ENCODE data around the gene MICA. TPM values are rescaled to one million over a fixed set of nuclear protein-coding genes. Genes with fewer than 3 reads are reported as not detected.
"Not testable (repeated sequence)": the region's sequence is repeated elsewhere in the genome, so short reads cannot be mapped to it uniquely, and the experiment has no call there.

Gene MICA
- total and polyA plus RNA-seq, 4 donors, result 3.2 to 9.1 (median 4.2) TPM

- H3K27ac ChIP-seq (ENCODE audit: low read depth in 1 of 2, low read length in 2 of 2), result peak overlapping the region; percentile 78 to 79
- DNase-seq (ENCODE audit: low spot score), result peak; percentile 32
- H3K4me1 ChIP-seq (ENCODE audit: control insufficient read depth in 4 of 4, insufficient read depth in 4 of 4, low read length in 3 of 4), result peaks cover 8 to 43% (median 31%) of the 10 kb centered on the region in 4 donors
- no peaks in the 10 kb centered on the region for H3K9me3 ChIP-seq (ENCODE audit: control insufficient read depth in 4 of 4, low read length in 3 of 4)
- no peaks in the 10 kb centered on the region for H3K27me3 ChIP-seq (ENCODE audit: control insufficient read depth in 4 of 4, insufficient read depth in 4 of 4, low read length in 3 of 4)
- TF ChIP-seq TAF1 (conservative IDR thresholded peaks at IDR 0.05) (no peak), HNF4G (IDR thresholded peaks at IDR 0.05) (no peak), RXRA (IDR thresholded peaks at IDR 0.05) (no peak)
- no peaks in the 10 kb centered on the region for H3K36me3 ChIP-seq (ENCODE audit: control insufficient read depth in 4 of 4, insufficient read depth in 3 of 4, low read depth in 1 of 4, low read length in 3 of 4)
- 11% methylated on average over 27 of the region's 27 CpGs for WGBS
- H3K9ac ChIP-seq (ENCODE audit: low read depth in 1 of 2, low read length in 2 of 2), result peak overlapping the region; percentile 28 to 70
- peak overlapping the region; percentile 57 to 84 (median 61) for H3K4me3 ChIP-seq (ENCODE audit: low read depth in 1 of 3, low read length in 3 of 3)
These were observed 792 bp upstream of the MICA start for GRCh38 chr6:31402324-31403282.

GRCh38 chr6:31404061-31404364, 618 bp downstream of the MICA start:
- H3K27ac ChIP-seq (ENCODE audit: low read depth in 1 of 2, low read length in 2 of 2); H3K9me3 ChIP-seq (ENCODE audit: control insufficient read depth in 4 of 4, low read length in 3 of 4); H3K36me3 ChIP-seq (ENCODE audit: control insufficient read depth in 4 of 4, insufficient read depth in 3 of 4, low read depth in 1 of 4, low read length in 3 of 4); DNase-seq (ENCODE audit: low spot score); H3K27me3 ChIP-seq (ENCODE audit: control insufficient read depth in 4 of 4, insufficient read depth in 4 of 4, low read length in 3 of 4): not testable (repeated sequence)
- H3K9ac ChIP-seq (ENCODE audit: low read depth in 1 of 2, low read length in 2 of 2), result peak overlapping the region in 1 of 2 donors; percentile 51
- 22% methylated on average over 13 of the region's 13 CpGs for WGBS
- H3K4me1 ChIP-seq (ENCODE audit: control insufficient read depth in 4 of 4, insufficient read depth in 4 of 4, low read length in 3 of 4), result peaks cover 8 to 36% (median 30%) of the 10 kb centered on the region in 4 donors
- peak overlapping the region; percentile 57 to 84 (median 61) for H3K4me3 ChIP-seq (ENCODE audit: low read depth in 1 of 3, low read length in 3 of 3)

- Histone ChIP-seq H3K4me1 (ENCODE audit: control insufficient read depth in 4 of 4, insufficient read depth in 4 of 4, low read length in 3 of 4) (peaks cover 8 to 35% (median 28%) of the 10 kb centered on the region in 4 donors), H3K27ac (ENCODE audit: low read depth in 1 of 2, low read length in 2 of 2) (no peak overlapping the region), H3K9me3 (ENCODE audit: control insufficient read depth in 4 of 4, low read length in 3 of 4) (no peaks in the 10 kb centered on the region), H3K9ac (ENCODE audit: low read depth in 1 of 2, low read length in 2 of 2) (no peak overlapping the region), H3K27me3 (ENCODE audit: control insufficient read depth in 4 of 4, insufficient read depth in 4 of 4, low read length in 3 of 4) (no peaks in the 10 kb centered on the region), H3K36me3 (ENCODE audit: control insufficient read depth in 4 of 4, insufficient read depth in 3 of 4, low read depth in 1 of 4, low read length in 3 of 4) (peaks cover 0 to 5% (median under 1%) of the 10 kb centered on the region in 4 donors), H3K4me3 (ENCODE audit: low read depth in 1 of 3, low read length in 3 of 3) (no peak overlapping the region)
- TF ChIP-seq REST (IDR thresholded peaks at IDR 0.05) (no peak), NR2F2 (IDR thresholded peaks at IDR 0.05) (no peak), EGR1 (IDR thresholded peaks at IDR 0.05; ENCODE audit: low read depth in 2 of 2) (no peak), SP1 (IDR thresholded peaks at IDR 0.05) (no peak), FOXA1 (IDR thresholded peaks at IDR 0.05) (no peak), GABPA (IDR thresholded peaks at IDR 0.05 in 1 of 2, conservative IDR thresholded peaks at IDR 0.05 in 1 of 2) (no peak), RXRA (IDR thresholded peaks at IDR 0.05) (no peak), HNF4G (IDR thresholded peaks at IDR 0.05) (no peak), ZBTB33 (IDR thresholded peaks at IDR 0.05) (no peak), RAD21 (IDR thresholded peaks at IDR 0.05) (no peak)
- WGBS, result 85% methylated on average over 5 of the region's 5 CpGs
- no peak for DNase-seq (ENCODE audit: low spot score)
These were observed 2.6 kb downstream of the MICA start for GRCh38 chr6:31405996-31406395.

Measured in liver (tissue), 9 donors.